GM12874 (cell line): ENCODE results near the gene LAG3.
A peak's percentile ranks its signal among the peaks of the same experiment; 100 is the strongest.

Experiments
- TF ChIP-seq, protein P1 (sequence below): IDR thresholded peaks from 2 replicates; pipeline ENCODE4 v1.5.1; 2011; ENCODE audit warnings: low read depth, mild to moderate bottlenecking, control low read depth, low read length, moderate library complexity; ENCODE audit not compliant: insufficient read depth

The LAG3 gene

GRCh38 chr12:6750506-6750905 lies 21.8 kb upstream of the LAG3 start:
- TF ChIP-seq, protein P1, sequence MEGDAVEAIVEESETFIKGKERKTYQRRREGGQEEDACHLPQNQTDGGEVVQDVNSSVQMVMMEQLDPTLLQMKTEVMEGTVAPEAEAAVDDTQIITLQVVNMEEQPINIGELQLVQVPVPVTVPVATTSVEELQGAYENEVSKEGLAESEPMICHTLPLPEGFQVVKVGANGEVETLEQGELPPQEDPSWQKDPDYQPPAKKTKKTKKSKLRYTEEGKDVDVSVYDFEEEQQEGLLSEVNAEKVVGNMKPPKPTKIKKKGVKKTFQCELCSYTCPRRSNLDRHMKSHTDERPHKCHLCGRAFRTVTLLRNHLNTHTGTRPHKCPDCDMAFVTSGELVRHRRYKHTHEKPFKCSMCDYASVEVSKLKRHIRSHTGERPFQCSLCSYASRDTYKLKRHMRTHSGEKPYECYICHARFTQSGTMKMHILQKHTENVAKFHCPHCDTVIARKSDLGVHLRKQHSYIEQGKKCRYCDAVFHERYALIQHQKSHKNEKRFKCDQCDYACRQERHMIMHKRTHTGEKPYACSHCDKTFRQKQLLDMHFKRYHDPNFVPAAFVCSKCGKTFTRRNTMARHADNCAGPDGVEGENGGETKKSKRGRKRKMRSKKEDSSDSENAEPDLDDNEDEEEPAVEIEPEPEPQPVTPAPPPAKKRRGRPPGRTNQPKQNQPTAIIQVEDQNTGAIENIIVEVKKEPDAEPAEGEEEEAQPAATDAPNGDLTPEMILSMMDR = no peak

DNA sequence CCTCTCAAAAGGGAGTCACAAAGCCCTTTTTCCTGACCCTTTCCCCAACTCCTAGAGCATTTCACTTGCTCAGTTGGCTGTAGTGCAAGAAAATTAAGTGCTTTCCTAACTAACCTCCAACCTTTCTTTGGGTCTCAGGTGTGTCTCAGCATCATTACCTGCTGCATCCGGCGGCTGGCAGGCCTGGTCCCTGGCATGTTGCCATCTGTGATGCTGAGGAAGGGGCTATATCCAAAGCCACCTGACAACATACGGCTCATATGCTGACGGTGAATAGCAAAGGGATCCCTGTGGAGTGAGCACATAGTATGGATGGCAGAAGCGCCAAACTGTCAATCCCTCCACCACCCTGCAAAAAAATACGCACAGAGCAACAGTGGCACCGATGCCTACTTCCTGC lies 20.6 kb upstream of the LAG3 start:
- TF ChIP-seq, protein P1 = no peak

GRCh38 chr12:6752167-6752920 lies 20.0 kb upstream of the LAG3 start:
- TF ChIP-seq, protein P1 = no peak

DNA sequence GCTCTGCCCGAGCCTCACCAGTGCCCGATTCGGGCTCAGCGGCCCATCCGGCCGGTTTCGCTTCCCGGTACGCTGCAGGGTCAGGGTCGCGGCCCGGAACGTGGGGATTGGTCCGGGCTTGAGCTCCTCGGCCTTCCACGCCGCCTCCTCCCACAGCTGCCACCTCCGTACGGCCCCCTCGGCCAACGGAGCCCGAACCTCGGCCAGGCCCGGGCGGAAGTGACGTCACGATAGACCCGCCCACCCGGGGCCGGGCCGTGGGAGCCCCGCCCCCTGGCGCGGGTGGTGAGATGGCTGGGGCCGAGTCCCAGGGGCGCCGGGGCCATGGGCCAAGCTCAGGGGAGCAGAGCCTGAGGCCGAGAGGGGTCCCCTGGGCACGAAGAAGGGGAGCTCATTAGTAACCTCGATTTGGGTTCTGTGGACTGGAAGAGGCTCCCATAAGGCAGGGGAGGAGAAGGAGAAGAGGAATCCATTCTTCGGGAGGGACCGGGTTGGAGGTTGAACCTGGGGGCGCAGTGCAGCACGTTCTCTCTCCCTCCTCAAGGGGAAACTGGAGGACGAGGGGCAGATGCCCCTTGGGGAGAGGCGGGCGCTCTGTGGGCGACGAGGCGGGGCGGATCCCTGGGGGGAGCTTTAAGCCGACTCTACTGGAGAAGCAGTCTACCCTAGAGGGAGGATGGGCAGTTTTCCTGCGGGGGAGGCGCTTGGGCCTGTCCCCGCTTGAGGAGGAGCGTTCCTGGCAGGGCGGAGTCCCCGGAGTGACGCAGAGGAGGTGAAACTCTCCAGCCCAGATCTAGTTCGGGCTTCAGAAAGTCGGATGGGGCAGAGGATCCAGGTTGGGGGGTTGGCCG lies 19.2 kb upstream of the LAG3 start, which contains the start of gene MLF2:
Gene MLF2 (minus strand): TSS at position 221 of the 851 bp plus-strand sequence. CDS start 807 bp downstream, outside the sequence.
- TF ChIP-seq, protein P1 = peak; percentile 93

- TF ChIP-seq, protein P1 = no peak
These were observed 18.5 kb upstream of the LAG3 start for GRCh38 chr12:6753772-6754356.

- TF ChIP-seq, protein P1 = no peak
These were observed 17.9 kb upstream of the LAG3 start for GRCh38 chr12:6754411-6754810.

GRCh38 chr12:6757028-6757690 lies 15.2 kb upstream of the LAG3 start:
- TF ChIP-seq, protein P1 = no peak
